Hematopoietic multipotent progenitor cell treated with erythropoietin and hydrocortisone succinate and interleukin-3 and kit ligand, for 17 days (in vitro differentiated cells): ENCODE results near the gene PTPRR.

Source experiments
- DNase-seq: peaks from one replicate; pipeline ENCODE4 v3.0.0-alpha.2; 2015; ENCODE audit warnings: low spot score

The PTPRR gene

GRCh38 chr12:70686907-70687306 is 233.6 kb downstream of the PTPRR start:
- no peak for DNase-seq

- DNase-seq = no peak
Observed at GRCh38 chr12:70686299-70686698, 234.2 kb downstream of the PTPRR start.

- no peak for DNase-seq
Observed at GRCh38 chr12:70683976-70684375, 236.6 kb downstream of the PTPRR start.

DNA sequence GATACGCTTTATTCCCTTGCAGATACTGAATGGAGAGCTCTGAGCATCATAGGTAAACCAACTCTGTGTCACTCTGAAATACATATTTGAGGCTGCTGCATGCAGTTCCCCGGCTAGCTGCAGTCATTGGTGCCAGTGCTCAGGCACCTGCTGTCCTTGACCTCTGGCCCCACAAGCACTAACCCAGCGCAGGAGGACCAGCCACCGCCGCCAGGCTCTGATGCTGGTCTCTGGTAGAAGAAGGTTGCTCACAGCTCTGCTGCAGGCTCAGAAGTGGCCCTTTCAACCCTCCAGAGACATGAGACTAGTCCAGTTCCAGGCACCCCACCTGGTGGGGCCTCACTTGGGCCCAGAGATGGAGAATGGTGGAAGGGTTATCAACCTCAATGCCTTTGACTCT is 248.8 kb downstream of the PTPRR start:
- no peak for DNase-seq

GRCh38 chr12:70670948-70671347 is 249.6 kb downstream of the PTPRR start:
- DNase-seq = no peak

- DNase-seq = no peak
Observed at GRCh38 chr12:70667253-70667652, 253.3 kb downstream of the PTPRR start.

- DNase-seq = no peak
Observed at GRCh38 chr12:70666364-70666763, 254.2 kb downstream of the PTPRR start.

DNA sequence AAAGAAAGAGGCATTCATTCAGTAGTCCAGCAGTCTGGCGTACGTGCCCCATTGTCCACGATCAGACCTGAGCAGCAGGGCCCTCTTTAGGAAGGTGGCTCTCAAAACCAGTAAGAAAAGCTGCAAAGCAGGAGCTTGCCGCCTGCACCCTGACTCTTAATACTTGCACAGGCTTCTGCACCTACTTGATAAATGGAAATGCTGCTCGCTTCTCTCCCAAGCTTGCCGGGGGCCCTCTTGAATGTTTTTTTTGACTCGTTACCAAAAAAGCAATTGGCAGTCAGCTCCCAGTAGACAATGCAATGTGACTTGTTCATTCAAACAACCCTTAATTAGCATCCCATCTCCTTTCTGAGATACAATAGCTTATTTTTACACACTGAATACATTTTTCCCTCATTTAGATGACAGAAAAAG is 256.1 kb downstream of the PTPRR start:
- no peak for DNase-seq

- no peak for DNase-seq
Observed at GRCh38 chr12:70663838-70664237, 256.7 kb downstream of the PTPRR start.

- DNase-seq = no peak
Observed at GRCh38 chr12:70661466-70662161, 258.9 kb downstream of the PTPRR start.

DNA sequence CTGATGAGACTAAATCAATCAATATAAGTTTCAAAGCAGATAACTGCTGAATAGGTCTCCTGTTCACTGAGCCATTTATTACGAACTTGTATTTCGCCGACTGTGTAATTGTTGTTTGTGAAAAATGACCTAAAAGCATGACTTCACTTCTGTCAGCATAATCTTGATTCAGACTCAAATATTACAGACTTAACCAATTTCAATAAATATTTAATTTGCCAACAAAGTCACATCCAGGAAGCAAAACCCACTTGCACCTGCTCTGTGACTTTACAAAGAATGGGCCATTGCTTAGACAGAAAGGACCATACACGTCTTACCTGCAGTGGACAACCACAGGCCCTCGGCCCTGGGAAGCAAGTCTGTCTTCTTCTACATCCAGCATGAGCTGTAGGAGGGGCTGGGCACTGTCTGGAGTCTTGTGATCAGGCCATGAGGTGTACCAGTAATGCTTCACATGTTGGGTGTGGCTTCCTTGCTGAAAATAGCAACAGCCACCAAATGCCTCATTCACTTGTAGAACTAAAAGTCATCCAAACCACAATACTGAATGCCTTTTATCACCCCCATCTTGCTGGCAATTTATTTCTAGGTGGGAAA is 259.8 kb downstream of the PTPRR start:
- no peak for DNase-seq

GRCh38 chr12:70660002-70660604 is 260.4 kb downstream of the PTPRR start:
- DNase-seq = no peak

- DNase-seq = no peak
Observed at GRCh38 chr12:70659077-70659606, 261.4 kb downstream of the PTPRR start.

DNA sequence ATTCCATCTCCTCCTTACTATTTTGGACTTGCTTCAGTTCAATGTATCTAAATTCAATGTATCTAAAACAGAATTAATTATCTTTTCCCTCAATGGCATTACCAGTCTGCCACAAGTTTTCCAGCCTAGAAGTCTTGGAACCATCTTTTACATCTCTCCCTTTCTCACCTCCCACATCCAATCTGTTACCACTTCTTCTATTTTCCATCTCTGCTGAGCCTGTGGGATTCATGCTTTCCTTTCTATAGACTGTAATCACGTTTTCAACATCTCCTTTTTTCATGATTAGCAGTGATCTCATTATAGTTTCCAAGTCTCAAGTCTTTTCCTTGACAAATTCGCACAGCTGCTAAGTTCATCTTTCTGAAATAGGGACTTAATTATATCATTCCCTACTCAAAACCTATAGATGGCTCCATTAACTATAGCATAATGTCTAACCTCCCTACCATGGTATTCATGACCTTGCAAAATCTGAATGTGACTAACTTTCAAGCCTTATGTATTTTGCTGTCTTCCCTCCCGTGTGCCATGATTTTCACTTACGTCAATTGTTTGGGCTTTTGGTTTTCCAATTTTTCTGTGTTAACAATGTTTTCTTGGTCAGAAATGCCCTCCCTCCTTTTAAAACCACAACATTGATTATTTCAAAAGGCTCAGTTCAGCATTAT is 262.8 kb downstream of the PTPRR start:
- no peak for DNase-seq

GRCh38 chr12:70652451-70652850 is 268.1 kb downstream of the PTPRR start:
- no peak for DNase-seq

DNA sequence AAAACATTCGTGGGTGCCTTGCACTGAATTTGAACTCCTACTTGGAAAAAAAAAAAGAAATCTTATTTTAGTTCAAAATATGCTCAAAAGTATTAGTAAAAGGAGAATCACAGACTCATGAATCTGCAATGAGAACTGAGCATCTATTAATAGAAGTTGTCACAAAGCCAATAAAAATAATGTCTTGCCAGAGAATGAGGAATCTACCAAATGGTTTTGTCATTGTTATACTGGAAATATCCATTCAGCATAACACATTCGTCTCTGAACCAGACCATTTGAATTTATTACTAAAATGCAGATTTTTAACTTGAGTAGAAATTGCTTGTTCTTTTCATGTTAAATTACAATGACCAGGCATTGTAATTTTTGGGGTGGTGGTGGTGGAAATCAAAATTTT is 271.7 kb downstream of the PTPRR start:
- no peak for DNase-seq

DNA sequence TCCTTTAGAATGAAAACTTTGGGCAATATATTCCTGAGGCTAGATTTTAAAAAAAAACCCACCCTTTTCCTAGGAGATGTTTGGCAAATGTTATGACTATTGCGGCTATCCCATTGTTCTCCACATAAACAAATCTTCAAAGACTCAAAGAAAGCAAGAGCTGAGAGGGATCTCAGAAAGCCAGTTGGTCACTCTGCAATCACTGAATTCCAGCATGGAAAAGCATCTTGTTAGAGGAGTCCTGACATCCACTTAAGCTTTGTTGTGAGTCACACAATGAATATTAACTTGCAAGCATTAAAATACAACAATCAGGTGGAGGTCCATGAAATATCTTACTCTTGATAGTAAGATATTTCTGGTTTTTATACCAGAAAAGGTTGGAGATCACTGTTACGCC is 272.3 kb downstream of the PTPRR start:
- no peak for DNase-seq

DNA sequence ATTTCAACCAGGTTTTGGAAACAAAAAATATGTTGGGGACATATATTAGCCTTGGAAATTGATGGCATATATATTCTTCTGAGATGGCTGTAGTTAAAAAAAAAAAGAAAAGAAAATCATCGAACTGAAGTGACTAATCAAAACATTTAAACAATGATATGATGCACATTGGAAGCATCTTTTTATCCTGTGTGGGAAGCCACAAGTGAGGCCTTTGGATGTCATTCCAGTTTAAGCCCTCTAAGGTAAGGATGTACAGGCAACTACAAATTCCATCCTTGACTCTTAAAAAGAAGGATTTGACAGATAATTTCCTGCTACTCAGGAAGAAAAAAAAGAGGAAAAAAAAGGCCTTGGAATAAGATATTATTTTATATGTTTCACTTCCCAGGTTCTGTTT is 273.7 kb downstream of the PTPRR start:
- no peak for DNase-seq

GRCh38 chr12:70645494-70646317 is 274.8 kb downstream of the PTPRR start:
- DNase-seq = no peak

DNA sequence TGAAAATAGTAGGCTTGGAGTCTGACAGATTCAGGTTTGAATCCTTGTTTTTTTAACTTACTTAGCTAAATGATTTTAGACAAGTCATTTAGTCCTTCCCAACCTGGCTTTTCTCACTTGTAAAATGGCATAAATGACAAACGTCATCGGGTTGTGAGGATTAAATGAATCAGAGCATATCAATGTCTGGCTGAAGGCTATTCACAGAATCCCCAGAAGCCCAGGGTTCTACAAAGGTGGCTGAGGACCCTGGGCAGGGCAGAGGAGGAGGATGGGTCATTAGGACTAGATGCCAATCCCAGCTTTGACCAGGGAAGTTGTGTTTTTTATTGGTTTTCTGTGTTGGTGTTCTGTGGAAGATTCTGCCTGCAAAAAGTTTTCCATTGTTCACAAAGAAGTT is 275.7 kb downstream of the PTPRR start:
- no peak for DNase-seq

DNA sequence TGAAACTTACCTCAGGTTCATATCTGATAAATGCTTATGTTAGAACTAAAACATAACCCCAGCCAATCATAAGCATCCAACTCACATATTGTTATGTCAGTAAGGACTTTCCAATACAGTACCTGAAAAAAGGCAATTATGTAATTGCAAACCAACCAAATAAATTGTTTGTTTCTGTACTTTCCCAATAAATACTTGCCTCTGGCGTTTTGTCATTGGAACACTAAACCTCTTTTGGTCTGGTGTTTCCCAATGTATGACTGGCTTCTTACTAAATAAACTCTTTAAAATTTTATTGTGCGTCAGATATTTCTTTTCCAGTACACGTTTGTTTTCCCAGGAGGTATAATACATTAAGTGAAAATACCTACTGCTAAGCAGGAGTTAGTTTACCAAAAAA is 276.6 kb downstream of the PTPRR start:
- DNase-seq = no peak

GRCh38 chr12:70641691-70642090 is 278.8 kb downstream of the PTPRR start:
- no peak for DNase-seq
